Activated T-helper 1 cell treated with anti-CD3 and anti-CD28 coated beads, Interleukin-12 subunit alpha, Interleukin-12 subunit beta, Interleukin-2, Interleukin-4 antibody, amounts not matched to agents 30 ng/mL and 10 ng/mL and 1 ng/mL, durations not matched to agents 14 hours and 24 hours and 36 hours (primary cell): Measurements from ENCODE around the gene FAM117B. TPM values are rescaled to one million over a fixed set of nuclear protein-coding genes. Genes with fewer than 3 reads are reported as not detected.
A peak's percentile ranks its signal among the peaks of the same experiment; 100 is the strongest.
"Not testable (repeated sequence)": the region's sequence is repeated elsewhere in the genome, so short reads cannot be mapped to it uniquely, and the experiment has no call there.

Experiments used
- DNase-seq: peaks from one replicate; pipeline ENCODE4 v3.0.0; 2021; ENCODE audit warnings: low spot score
- H3K27ac Mint-ChIP-seq: one replicate; pipeline ENCODE4 v1.8.0; 2021; ENCODE audit warnings: mild to moderate bottlenecking, mixed read lengths
- H3K27me3 Mint-ChIP-seq: one replicate; pipeline ENCODE4 v1.8.0; 2022; ENCODE audit warnings: mild to moderate bottlenecking, moderate library complexity, mixed read lengths; ENCODE audit not compliant: insufficient read depth
- H3K36me3 Mint-ChIP-seq: one replicate; pipeline ENCODE4 v1.8.0; 2021; ENCODE audit warnings: low read depth, mixed read lengths
- H3K4me1 Mint-ChIP-seq: one replicate; pipeline ENCODE4 v1.8.0; 2021; ENCODE audit warnings: low read depth, mixed read lengths
- H3K4me3 Mint-ChIP-seq: one replicate; pipeline ENCODE4 v1.8.0; 2021; ENCODE audit warnings: mild to moderate bottlenecking, moderate library complexity, mixed read lengths
- H3K9me3 Mint-ChIP-seq: one replicate; pipeline ENCODE4 v1.8.0; 2021; ENCODE audit warnings: mixed read lengths
- intact Hi-C: fragments of 100-400 bp; cut with micrococcal nuclease; formaldehyde crosslinking; loops from one replicate; pipeline ENCODE4 v1.15.1; 2024
- total RNA-seq: library from RNA; stranded (reverse); gene quantifications from 2 replicates; pipeline ENCODE4 v1.2.3, GENCODE V29; 2022

Gene FAM117B
- total RNA-seq, 1 donor from 2014 or later = 9.3 TPM

DNA sequence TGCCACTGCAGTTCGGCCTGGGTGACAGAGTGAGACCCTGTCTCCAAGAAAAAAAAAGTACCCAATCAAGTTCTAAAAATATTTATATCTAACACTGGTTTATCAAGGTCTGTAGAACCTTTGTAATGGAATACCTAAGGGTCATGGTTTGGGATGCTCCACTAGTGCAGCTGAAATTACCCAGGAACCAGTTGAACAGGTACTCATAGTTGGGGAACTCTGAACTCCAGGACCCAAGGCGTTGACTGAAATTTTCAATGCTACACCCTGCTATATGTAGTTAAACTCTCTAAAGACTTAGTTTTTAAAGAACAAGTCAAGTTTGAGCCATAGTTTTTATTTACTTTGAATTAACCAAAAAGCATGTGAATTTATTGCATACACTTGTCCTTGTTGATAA is 55.1 kb downstream of the FAM117B start:
- no peak overlapping the region for H3K4me3 Mint-ChIP-seq
- H3K4me1 Mint-ChIP-seq = peaks cover 7% of the 10 kb centered on the region
- no peaks in the 10 kb centered on the region for H3K9me3 Mint-ChIP-seq
- DNase-seq = no peak
- H3K36me3 Mint-ChIP-seq = no peaks in the 10 kb centered on the region
- intact Hi-C loops = no loop called here
- no peaks in the 10 kb centered on the region for H3K27me3 Mint-ChIP-seq
- H3K27ac Mint-ChIP-seq = no peak overlapping the region

DNA sequence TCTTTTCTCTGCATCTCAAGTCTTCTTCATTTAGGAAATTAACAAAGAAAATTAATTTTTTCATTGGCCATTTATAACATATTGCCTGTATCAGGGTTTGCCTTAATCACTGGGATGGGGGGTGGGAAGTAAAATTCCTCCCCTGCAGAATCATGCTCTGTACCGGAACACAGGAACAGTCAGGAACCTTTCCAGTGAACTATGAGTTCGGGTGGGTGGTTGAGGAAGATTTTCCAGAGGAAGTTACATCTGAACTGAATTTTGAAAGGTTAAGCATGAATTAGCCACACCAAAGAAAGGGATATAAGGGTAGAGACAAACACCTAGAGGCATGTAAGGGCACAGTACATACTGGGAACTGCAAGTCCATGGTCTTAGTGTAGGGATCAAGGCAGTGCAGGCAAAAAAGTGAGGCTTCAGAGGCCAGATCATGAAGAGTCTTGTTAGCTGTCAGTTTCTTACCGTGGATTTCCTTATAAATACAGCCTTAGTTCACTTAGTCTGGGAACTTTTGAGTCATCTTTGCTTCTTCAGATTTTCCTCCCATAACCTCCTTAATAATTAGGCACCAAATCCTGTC is 55.6 kb downstream of the FAM117B start:
- no peaks in the 10 kb centered on the region for H3K9me3 Mint-ChIP-seq
- peak overlapping the region; percentile 36 for H3K27ac Mint-ChIP-seq
- H3K36me3 Mint-ChIP-seq = no peaks in the 10 kb centered on the region
- intact Hi-C loops = no loop called here
- no peak overlapping the region for H3K4me3 Mint-ChIP-seq
- no peak for DNase-seq
- peaks cover 7% of the 10 kb centered on the region for H3K4me1 Mint-ChIP-seq
- no peaks in the 10 kb centered on the region for H3K27me3 Mint-ChIP-seq

DNA sequence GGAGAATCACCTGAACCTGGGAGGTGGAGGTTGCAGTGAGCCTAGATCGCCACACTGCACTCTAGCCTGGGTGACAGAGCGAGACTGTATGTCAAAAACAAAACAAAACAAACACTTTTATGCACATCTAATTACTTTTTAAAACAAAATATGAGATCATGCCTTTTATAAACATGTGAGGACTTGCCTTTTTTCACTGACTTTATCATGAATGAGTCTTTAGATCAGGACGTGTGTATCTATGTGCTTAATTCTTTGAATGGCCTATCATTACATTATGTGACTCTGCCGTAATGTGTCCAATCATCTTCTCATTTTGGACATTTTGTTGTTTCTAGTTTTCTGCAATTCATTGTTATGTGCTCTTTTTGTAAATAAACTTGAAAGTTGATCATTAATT is 58.7 kb downstream of the FAM117B start:
- no peaks in the 10 kb centered on the region for H3K9me3 Mint-ChIP-seq
- H3K27me3 Mint-ChIP-seq = no peaks in the 10 kb centered on the region
- H3K27ac Mint-ChIP-seq = no peak overlapping the region
- no peaks in the 10 kb centered on the region for H3K36me3 Mint-ChIP-seq
- no peak for DNase-seq
- intact Hi-C loops = no loop called here
- no peak overlapping the region for H3K4me3 Mint-ChIP-seq
- H3K4me1 Mint-ChIP-seq = peaks cover 7% of the 10 kb centered on the region

- Mint-ChIP-seq H3K4me3 (no peak overlapping the region), H3K9me3 (no peaks in the 10 kb centered on the region), H3K36me3 (peaks cover 4% of the 10 kb centered on the region), H3K27me3 (no peaks in the 10 kb centered on the region), H3K27ac (no peak overlapping the region), H3K4me1 (peaks cover 13% of the 10 kb centered on the region)
- DNase-seq = no peak
- intact Hi-C loops = no loop called here
Measured at GRCh38 chr2:202695166-202695565, 60.4 kb downstream of the FAM117B start.

GRCh38 chr2:202700075-202700901 is 65.5 kb downstream of the FAM117B start:
- Mint-ChIP-seq H3K27ac (peak overlapping the region; percentile 45), H3K27me3 (no peaks in the 10 kb centered on the region)

DNA sequence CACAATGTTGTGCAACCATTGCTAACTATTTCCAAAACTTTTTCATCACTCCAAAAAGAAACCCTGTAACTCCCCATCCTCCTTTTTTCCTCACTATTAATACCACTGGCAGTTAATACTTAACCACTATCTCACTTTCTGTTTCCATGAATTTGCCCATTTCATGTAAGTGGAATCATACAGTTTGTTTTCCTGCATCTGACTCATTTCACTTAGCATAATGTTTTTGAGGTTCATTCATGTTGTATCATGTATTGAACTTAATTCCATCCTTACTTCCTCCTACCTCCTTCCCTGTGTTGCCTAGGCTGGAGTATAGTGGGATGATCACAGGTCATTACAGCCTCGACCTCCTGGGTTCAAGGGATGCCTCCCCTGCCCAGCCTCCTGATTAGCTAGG is 68.3 kb downstream of the FAM117B start:
- no peak for DNase-seq
- Mint-ChIP-seq H3K4me1 (peaks cover 48% of the 10 kb centered on the region), H3K4me3 (no peak overlapping the region), H3K27ac (peak overlapping the region; percentile 36), H3K36me3 (peaks cover 6% of the 10 kb centered on the region), H3K9me3 (peaks cover 2% of the 10 kb centered on the region), H3K27me3 (no peaks in the 10 kb centered on the region)
- intact Hi-C loops = no loop called here

More at GRCh38 chr2:202700075-202700901, 65.5 kb downstream of the FAM117B start:
- DNase-seq = no peak
- no peaks in the 10 kb centered on the region for H3K9me3 Mint-ChIP-seq
- peaks cover 39% of the 10 kb centered on the region for H3K4me1 Mint-ChIP-seq
- intact Hi-C loops = loop anchor here (1.0 to 2.0 kb wide), 4 partner anchors 34 to 314 kb away; partner anchors contain the start of genes FAM117B and NBEAL1
- no peak overlapping the region for H3K4me3 Mint-ChIP-seq
- peaks cover 5% of the 10 kb centered on the region for H3K36me3 Mint-ChIP-seq

GRCh38 chr2:202704248-202704647 is 69.5 kb downstream of the FAM117B start:
- no peak for DNase-seq
- H3K27ac Mint-ChIP-seq = no peak overlapping the region
- H3K4me1 Mint-ChIP-seq = peaks cover 48% of the 10 kb centered on the region
- no peak overlapping the region for H3K4me3 Mint-ChIP-seq
- intact Hi-C loops = no loop called here
- H3K36me3 Mint-ChIP-seq = peaks cover 6% of the 10 kb centered on the region
- H3K9me3 Mint-ChIP-seq = peaks cover 3% of the 10 kb centered on the region
- no peaks in the 10 kb centered on the region for H3K27me3 Mint-ChIP-seq

- no peak for DNase-seq
- Mint-ChIP-seq H3K36me3 (peaks cover 3% of the 10 kb centered on the region), H3K27ac (peak overlapping the region; percentile 40), H3K27me3 (no peaks in the 10 kb centered on the region), H3K4me3 (no peak overlapping the region), H3K4me1 (peaks cover 38% of the 10 kb centered on the region), H3K9me3 (peaks cover 3% of the 10 kb centered on the region)
- intact Hi-C loops = no loop called here
Measured at GRCh38 chr2:202705446-202706020, 70.8 kb downstream of the FAM117B start.

GRCh38 chr2:202714971-202715935 is 80.5 kb downstream of the FAM117B start:
- DNase-seq, H3K27me3 Mint-ChIP-seq, intact Hi-C loops, H3K4me3 Mint-ChIP-seq, H3K27ac Mint-ChIP-seq, H3K4me1 Mint-ChIP-seq: not testable (repeated sequence)
- Mint-ChIP-seq H3K9me3 (peaks cover 38% of the 10 kb centered on the region), H3K36me3 (peaks cover 13% of the 10 kb centered on the region)

GRCh38 chr2:202716114-202716718 is 81.4 kb downstream of the FAM117B start:
- no peak overlapping the region for H3K4me3 Mint-ChIP-seq
- no peaks in the 10 kb centered on the region for H3K4me1 Mint-ChIP-seq
- intact Hi-C loops = no loop called here
- peaks cover 38% of the 10 kb centered on the region for H3K9me3 Mint-ChIP-seq
- H3K36me3 Mint-ChIP-seq = peaks cover 13% of the 10 kb centered on the region
- H3K27ac Mint-ChIP-seq = no peak overlapping the region
- H3K27me3 Mint-ChIP-seq = no peaks in the 10 kb centered on the region
- no peak for DNase-seq

DNA sequence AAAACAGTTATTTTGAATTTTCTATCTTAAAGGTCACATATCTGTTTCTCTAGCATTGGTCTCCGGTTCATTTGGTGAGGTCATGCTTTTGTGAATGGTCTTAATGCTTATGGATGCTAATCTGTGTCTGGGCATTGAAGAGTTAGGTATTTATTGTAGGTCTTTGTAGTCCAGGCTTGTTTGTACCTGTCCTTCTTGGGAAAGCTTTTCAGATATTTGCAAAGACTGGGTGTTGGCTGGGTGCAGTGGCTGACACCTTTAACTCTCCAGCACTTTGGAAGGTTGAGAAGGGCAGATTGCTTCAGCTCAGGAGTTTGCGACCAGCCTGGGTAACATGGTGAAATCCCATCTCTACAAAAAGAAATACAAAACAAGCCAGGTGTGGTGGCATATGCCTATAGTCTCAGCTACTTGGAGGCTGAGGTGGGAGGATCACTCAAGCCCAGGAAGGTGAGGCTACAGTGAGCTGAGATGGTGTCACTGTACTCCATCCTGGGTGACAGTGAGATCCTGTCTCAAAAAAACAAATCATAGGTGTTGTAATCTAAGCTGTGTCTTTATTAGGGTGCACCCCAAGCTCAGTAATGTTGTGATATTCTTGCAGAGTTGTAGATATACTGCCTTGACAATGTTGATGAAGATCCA is 82.3 kb downstream of the FAM117B start:
- H3K4me3 Mint-ChIP-seq = no peak overlapping the region
- H3K9me3 Mint-ChIP-seq = peaks cover 31% of the 10 kb centered on the region
- no peak overlapping the region for H3K27ac Mint-ChIP-seq
- intact Hi-C loops = no loop called here
- no peaks in the 10 kb centered on the region for H3K27me3 Mint-ChIP-seq
- H3K4me1 Mint-ChIP-seq = no peaks in the 10 kb centered on the region
- no peak for DNase-seq
- peaks cover 13% of the 10 kb centered on the region for H3K36me3 Mint-ChIP-seq
